ENCODE results near the gene MAGI2. TPM values are rescaled to one million over a fixed set of nuclear protein-coding genes. Genes with fewer than 3 reads are reported as not detected.
"Not testable (repeated sequence)": the region's sequence is repeated elsewhere in the genome, so short reads cannot be mapped to it uniquely, and the experiment has no call there.

Gene MAGI2
- total RNA-seq, 1 donor from 2014 or later: 6.9 TPM

DNA sequence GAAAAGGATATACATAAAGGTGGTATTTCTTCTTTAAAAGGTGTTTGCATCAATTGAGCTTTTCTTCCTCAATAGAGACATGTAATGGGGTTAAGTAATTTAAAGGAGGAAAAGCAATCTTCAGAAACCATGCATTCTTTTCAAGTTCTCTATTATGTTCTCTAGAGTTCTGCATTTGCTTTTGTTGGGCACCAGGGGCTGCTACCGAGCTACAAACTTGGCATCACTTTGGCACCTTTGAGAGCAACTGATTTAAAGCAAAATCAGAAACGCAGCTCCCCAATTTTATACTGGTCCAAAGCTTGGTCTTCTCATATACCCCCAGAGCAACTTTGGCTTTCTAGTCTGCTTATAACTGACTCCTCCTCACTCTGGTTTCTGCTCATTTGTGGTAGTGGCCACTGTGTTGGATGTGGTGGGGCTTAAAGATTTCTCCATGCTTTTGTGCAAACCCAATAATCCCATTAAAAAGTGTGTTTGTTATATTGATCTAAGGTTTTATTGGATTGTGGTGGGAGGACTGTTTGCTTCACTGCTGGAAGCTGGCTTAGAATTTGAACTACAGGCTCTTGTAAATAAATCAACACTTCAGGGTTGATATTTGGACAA, 942.8 kb downstream of the MAGI2 start:
- intact Hi-C loops (cut with DNase I): no loop called here

DNA sequence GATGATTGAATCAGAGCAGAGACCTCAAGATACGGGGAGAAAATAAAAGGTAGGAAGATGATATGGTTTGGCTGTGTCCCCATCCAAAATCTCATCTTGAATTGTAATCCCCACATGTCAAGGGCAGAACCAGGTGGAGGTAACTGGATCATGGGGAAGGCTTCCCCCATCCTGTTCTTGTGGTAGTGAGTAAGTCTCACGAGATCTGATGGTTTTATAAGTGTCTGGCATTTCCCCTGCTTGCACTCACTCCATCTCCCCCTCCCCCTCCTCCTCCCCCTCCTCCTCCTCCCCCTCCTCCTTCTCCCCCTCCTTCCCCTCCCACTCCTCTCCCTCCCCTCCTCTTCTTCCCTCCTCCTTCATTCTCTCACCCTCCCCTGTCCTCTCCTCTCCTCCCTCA, 950.2 kb downstream of the MAGI2 start:
- H3K27ac ChIP-seq; DNase-seq (ENCODE audit: extremely low spot score in 2 of 2); H3K4me3 ChIP-seq; H3K4me1 ChIP-seq; H3K9me3 ChIP-seq; H3K27me3 ChIP-seq; H3K36me3 ChIP-seq; intact Hi-C loops (cut with DNase I): not testable (repeated sequence)

More for the DNA sequence above, 942.8 kb downstream of the MAGI2 start:
- Histone ChIP-seq H3K27ac (no peak overlapping the region), H3K9me3 (no peaks in the 10 kb centered on the region), H3K36me3 (no peaks in the 10 kb centered on the region), H3K27me3 (no peaks in the 10 kb centered on the region), H3K4me3 (no peak overlapping the region), H3K4me1 (no peaks in the 10 kb centered on the region)
- DNase-seq (ENCODE audit: extremely low spot score in 2 of 2): no peak
- TF ChIP-seq, protein P1, sequence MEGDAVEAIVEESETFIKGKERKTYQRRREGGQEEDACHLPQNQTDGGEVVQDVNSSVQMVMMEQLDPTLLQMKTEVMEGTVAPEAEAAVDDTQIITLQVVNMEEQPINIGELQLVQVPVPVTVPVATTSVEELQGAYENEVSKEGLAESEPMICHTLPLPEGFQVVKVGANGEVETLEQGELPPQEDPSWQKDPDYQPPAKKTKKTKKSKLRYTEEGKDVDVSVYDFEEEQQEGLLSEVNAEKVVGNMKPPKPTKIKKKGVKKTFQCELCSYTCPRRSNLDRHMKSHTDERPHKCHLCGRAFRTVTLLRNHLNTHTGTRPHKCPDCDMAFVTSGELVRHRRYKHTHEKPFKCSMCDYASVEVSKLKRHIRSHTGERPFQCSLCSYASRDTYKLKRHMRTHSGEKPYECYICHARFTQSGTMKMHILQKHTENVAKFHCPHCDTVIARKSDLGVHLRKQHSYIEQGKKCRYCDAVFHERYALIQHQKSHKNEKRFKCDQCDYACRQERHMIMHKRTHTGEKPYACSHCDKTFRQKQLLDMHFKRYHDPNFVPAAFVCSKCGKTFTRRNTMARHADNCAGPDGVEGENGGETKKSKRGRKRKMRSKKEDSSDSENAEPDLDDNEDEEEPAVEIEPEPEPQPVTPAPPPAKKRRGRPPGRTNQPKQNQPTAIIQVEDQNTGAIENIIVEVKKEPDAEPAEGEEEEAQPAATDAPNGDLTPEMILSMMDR (IDR thresholded peaks at IDR 0.05): peak in 1 of 3 experiments; percentile 35
- no peak for TF ChIP-seq POLR2A (IDR thresholded peaks at IDR 0.05)
- no peak for TF ChIP-seq POLR2AphosphoS5 (IDR thresholded peaks at IDR 0.05; ENCODE audit: insufficient read depth in 1 of 2, low read depth in 1 of 2)

DNA sequence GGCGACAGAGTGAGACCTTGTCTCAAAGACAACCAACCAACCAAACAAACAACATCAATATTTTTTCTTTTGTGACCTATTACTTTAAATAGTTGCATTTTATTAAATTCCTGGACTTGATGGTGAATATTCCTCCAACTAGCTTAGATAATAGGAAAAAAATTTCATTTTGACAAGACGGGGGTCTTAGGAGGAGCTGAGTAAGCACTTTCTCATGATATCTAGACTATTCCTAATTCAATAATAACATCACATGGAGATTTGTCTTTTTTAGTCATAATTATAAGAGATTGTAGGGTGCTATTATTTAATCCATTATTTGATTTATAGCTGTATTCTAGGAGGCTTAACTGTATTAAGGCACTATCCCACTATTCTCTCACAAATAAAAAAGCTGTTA, 952.4 kb downstream of the MAGI2 start:
- no peaks in the 10 kb centered on the region for H3K9me3 ChIP-seq
- H3K27me3 ChIP-seq: no peaks in the 10 kb centered on the region
- no peaks in the 10 kb centered on the region for H3K4me1 ChIP-seq
- intact Hi-C loops (cut with DNase I): no loop called here
- H3K4me3 ChIP-seq: no peak overlapping the region
- no peak for TF ChIP-seq POLR2A (IDR thresholded peaks at IDR 0.05)
- TF ChIP-seq POLR2AphosphoS5 (IDR thresholded peaks at IDR 0.05; ENCODE audit: insufficient read depth in 1 of 2, low read depth in 1 of 2): no peak
- TF ChIP-seq, protein P1 (IDR thresholded peaks at IDR 0.05): no peak
- H3K36me3 ChIP-seq: no peaks in the 10 kb centered on the region
- no peak overlapping the region for H3K27ac ChIP-seq
- DNase-seq (ENCODE audit: extremely low spot score in 2 of 2): no peak

DNA sequence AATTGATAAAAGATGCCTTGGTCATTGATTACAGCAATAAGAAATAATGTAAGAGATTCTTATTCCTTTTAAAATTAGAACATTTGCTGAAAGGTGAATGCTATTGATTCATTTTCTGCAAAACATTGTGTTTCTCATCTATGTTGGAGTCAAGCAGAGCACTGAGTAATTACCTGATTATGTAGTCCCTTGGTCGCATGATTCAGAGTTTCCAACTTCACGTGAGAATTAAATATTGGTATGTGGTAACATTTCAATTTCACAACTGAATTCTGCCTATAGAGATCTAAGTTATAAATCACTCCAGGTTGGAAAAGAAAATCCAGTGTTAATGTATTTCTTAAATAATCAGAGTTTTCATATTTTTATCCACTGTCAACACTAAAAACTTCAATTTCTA, 953.5 kb downstream of the MAGI2 start:
- DNase-seq (ENCODE audit: extremely low spot score in 2 of 2): no peak
- no peak overlapping the region for H3K4me3 ChIP-seq
- no peaks in the 10 kb centered on the region for H3K9me3 ChIP-seq
- no peaks in the 10 kb centered on the region for H3K4me1 ChIP-seq
- H3K36me3 ChIP-seq: no peaks in the 10 kb centered on the region
- H3K27me3 ChIP-seq: no peaks in the 10 kb centered on the region
- TF ChIP-seq, protein P1 (IDR thresholded peaks at IDR 0.05): no peak
- no peak for TF ChIP-seq POLR2A (IDR thresholded peaks at IDR 0.05)
- no peak for TF ChIP-seq POLR2AphosphoS5 (IDR thresholded peaks at IDR 0.05; ENCODE audit: insufficient read depth in 1 of 2, low read depth in 1 of 2)
- intact Hi-C loops (cut with DNase I): no loop called here
- no peak overlapping the region for H3K27ac ChIP-seq

DNA sequence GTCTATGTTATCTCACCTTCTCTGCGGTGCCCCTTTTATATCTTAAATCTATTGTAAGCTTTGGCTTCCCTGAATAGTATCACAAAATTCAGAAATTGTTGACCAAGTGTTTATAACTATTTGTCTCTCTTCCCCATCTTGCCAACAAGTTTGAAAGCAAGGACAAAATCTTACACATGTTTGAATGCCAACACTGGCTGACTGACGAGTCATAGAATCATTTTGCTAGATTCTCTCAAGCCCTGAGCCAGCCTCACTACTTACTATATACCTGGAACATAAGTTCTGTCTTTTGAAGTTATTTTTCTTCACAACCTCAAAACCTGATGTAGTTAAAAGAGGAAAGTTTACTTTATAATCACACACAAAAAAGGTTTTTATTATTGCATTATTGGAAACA, 954.2 kb downstream of the MAGI2 start:
- no peak for TF ChIP-seq POLR2AphosphoS5 (IDR thresholded peaks at IDR 0.05; ENCODE audit: insufficient read depth in 1 of 2, low read depth in 1 of 2)
- no peak for TF ChIP-seq POLR2A (IDR thresholded peaks at IDR 0.05)
- TF ChIP-seq, protein P1 (IDR thresholded peaks at IDR 0.05): no peak
- Histone ChIP-seq H3K36me3 (no peaks in the 10 kb centered on the region), H3K4me1 (no peaks in the 10 kb centered on the region), H3K27me3 (no peaks in the 10 kb centered on the region), H3K9me3 (no peaks in the 10 kb centered on the region), H3K4me3 (no peak overlapping the region), H3K27ac (no peak overlapping the region)
- intact Hi-C loops (cut with DNase I): no loop called here
- no peak for DNase-seq (ENCODE audit: extremely low spot score in 2 of 2)
